ENCODE results near the gene ARFGEF2.

- no peak for TF ChIP-seq RFX5 (IDR thresholded peaks at IDR 0.05; ENCODE audit: low read depth, low read length)
- no peak for TF ChIP-seq HDAC2 (IDR thresholded peaks at IDR 0.05)
Observed at GRCh38 chr20:49028684-49029083, 107.2 kb downstream of the ARFGEF2 start.
